Measurements from ENCODE around the gene MRPS6. TPM values are rescaled to one million over a fixed set of nuclear protein-coding genes. Genes with fewer than 3 reads are reported as not detected.

MRPS6 gene
- total and polyA plus RNA-seq, 2 of the 4 experiments (the other 2 are of a cell fraction) = 7.5 to 35.1 TPM

DNA sequence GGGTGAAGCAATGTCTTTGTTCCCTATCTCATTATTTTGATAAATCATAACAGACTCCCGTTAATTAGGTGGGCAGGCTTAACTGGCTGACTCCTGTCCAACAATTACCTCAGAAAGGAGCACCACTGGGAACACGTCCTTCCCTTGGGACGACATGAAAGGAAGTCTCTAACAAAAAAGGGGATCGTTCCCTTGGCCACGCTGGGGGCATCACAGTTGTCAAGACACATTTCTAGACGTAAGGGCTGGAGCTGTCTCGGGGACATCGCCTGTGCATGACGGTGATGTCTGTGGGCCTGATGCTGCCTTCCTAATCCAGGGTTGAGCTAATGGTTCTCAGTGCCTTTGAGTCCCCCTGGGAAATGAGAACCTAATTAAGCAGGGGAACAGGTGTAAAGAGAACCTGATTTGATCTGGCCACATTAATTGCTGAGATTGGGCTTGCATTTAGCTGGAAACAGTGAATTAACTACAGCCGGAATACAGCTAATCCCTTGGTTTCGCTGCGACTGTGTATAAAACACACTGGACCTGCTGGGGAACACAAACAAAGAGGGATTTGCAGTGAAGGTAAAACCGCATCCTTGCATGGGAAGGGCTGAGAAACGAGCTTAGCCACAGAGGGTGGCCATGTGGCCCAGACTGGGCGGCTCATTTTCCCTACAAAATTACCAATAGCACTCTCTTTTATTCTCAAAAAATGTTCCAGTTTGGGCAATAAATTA is 111.8 kb downstream of the MRPS6 start:
- H4K8ac ChIP-seq (ENCODE audit: low read depth in 2 of 2, low read length in 2 of 2) = no peak overlapping the region
- H3K36me3 ChIP-seq (ENCODE audit: control insufficient read depth, insufficient read depth, low read length) = no peaks in the 10 kb centered on the region
- peaks cover 11% of the 10 kb centered on the region; the same call in 1 of the 2 replicates for H3K27me3 ChIP-seq (ENCODE audit: control insufficient read depth, insufficient read depth, low read length)
- no peak overlapping the region for H3K23ac ChIP-seq (ENCODE audit: low read depth, low read length)
- ATAC-seq (ENCODE audit: low read depth) (no peak), DNase-seq (no peak)
- no peaks in the 10 kb centered on the region for H4K20me1 ChIP-seq (ENCODE audit: insufficient read depth, low read length)
- no peak overlapping the region for H3K9ac ChIP-seq (ENCODE audit: low read depth, low read length)
- H4K91ac ChIP-seq (ENCODE audit: insufficient read depth, low read depth, low read length) = no peak overlapping the region
- H3K4me2 ChIP-seq (ENCODE audit: low read depth, low read length) = no peak overlapping the region
- H2BK20ac ChIP-seq (ENCODE audit: low read depth, low read length) = no peak overlapping the region
- no peak overlapping the region for H2AK5ac ChIP-seq (ENCODE audit: low read depth, low read length)
- TF ChIP-seq RFX5 (IDR thresholded peaks at IDR 0.05; ENCODE audit: low read depth, low read length) = no peak
- no peak for TF ChIP-seq NFE2L2 (IDR thresholded peaks at IDR 0.05; ENCODE audit: low read depth, low read length)
- TF ChIP-seq SMC3 (IDR thresholded peaks at IDR 0.05; ENCODE audit: low read depth, low read length) = no peak
- TF ChIP-seq MXI1 (IDR thresholded peaks at IDR 0.05; ENCODE audit: borderline replicate concordance, low read depth, low read length) = no peak
- no peak for TF ChIP-seq BHLHE40 (IDR thresholded peaks at IDR 0.05; ENCODE audit: low read depth, low read length)
- TF ChIP-seq CEBPB (IDR thresholded peaks at IDR 0.05; ENCODE audit: low read depth, low read length) = no peak
- TF ChIP-seq, protein P1, sequence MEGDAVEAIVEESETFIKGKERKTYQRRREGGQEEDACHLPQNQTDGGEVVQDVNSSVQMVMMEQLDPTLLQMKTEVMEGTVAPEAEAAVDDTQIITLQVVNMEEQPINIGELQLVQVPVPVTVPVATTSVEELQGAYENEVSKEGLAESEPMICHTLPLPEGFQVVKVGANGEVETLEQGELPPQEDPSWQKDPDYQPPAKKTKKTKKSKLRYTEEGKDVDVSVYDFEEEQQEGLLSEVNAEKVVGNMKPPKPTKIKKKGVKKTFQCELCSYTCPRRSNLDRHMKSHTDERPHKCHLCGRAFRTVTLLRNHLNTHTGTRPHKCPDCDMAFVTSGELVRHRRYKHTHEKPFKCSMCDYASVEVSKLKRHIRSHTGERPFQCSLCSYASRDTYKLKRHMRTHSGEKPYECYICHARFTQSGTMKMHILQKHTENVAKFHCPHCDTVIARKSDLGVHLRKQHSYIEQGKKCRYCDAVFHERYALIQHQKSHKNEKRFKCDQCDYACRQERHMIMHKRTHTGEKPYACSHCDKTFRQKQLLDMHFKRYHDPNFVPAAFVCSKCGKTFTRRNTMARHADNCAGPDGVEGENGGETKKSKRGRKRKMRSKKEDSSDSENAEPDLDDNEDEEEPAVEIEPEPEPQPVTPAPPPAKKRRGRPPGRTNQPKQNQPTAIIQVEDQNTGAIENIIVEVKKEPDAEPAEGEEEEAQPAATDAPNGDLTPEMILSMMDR (conservative IDR thresholded peaks at IDR 0.05; ENCODE audit: low read depth, low read length) = no peak
- TF ChIP-seq, protein P2, sequence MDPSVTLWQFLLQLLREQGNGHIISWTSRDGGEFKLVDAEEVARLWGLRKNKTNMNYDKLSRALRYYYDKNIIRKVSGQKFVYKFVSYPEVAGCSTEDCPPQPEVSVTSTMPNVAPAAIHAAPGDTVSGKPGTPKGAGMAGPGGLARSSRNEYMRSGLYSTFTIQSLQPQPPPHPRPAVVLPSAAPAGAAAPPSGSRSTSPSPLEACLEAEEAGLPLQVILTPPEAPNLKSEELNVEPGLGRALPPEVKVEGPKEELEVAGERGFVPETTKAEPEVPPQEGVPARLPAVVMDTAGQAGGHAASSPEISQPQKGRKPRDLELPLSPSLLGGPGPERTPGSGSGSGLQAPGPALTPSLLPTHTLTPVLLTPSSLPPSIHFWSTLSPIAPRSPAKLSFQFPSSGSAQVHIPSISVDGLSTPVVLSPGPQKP (IDR thresholded peaks at IDR 0.05; ENCODE audit: borderline replicate concordance, low read depth, low read length) = no peak
- TF ChIP-seq POLR2A (IDR thresholded peaks at IDR 0.05; ENCODE audit: low read depth, low read length) = no peak
- no peak for TF ChIP-seq MAZ (IDR thresholded peaks at IDR 0.05; ENCODE audit: borderline replicate concordance, low read depth, low read length)
- WGBS, 2 experiments (ENCODE audit: extremely low coverage in 2 of 2, insufficient read length in 1 of 2) = 81% methylated on average over 10 of the region's 15 CpGs; no CpG with 5 or more reads in 1 of the 2 experiments
- no peaks in the 10 kb centered on the region for H3K79me1 ChIP-seq (ENCODE audit: low read depth in 1 of 2, low read length in 2 of 2)
- ChIA-PET POLR2A (ENCODE audit: unreplicated experiment) (no interaction called here), CTCF (interaction anchor here (1.4 kb wide), 1 partner anchor 17 kb away, joined by 4 read pairs; no protein-coding TSS in a partner anchor)
- H3K9me1 ChIP-seq (ENCODE audit: insufficient read depth, low read length) = no peaks in the 10 kb centered on the region
- H2BK15ac ChIP-seq (ENCODE audit: low read depth, low read length) = no peak overlapping the region
- H2AFZ ChIP-seq (replicated peaks; ENCODE audit: low read length, poor library complexity) = no peak overlapping the region
- no peak overlapping the region for H3K4ac ChIP-seq (ENCODE audit: low read depth, low read length)
- no TSS peak for BruUV-seq (replicated peaks)
- intact Hi-C loops (cut with micrococcal nuclease) (no loop called here), in situ Hi-C loops (cut with MboI; ENCODE audit: low sequenced_read_pairs) (no loop called here), dilution Hi-C loops (cut with HindIII; ENCODE audit: low sequenced_read_pairs, unreplicated experiment) (no loop called here)
- H2BK5ac ChIP-seq (ENCODE audit: low read depth, low read length, poor library complexity, severe bottlenecking) = no peak overlapping the region
- H3K4me3 ChIP-seq (ENCODE audit: insufficient read depth, low read depth, low read length) = no peak overlapping the region
- no peak overlapping the region for H2AK9ac ChIP-seq (replicated peaks; ENCODE audit: low read depth, low read length, poor library complexity)
- H3K9me3 ChIP-seq (ENCODE audit: control insufficient read depth, insufficient read depth, low read length) = no peaks in the 10 kb centered on the region
- H3K56ac ChIP-seq (ENCODE audit: extremely low read depth, insufficient read depth, low read length) = no peak overlapping the region
- H3K27ac ChIP-seq (ENCODE audit: insufficient read depth, low read length) = no peak overlapping the region
- no peaks in the 10 kb centered on the region for H3K4me1 ChIP-seq (ENCODE audit: control insufficient read depth, insufficient read depth, low read length)
- H4K5ac ChIP-seq (ENCODE audit: low read depth, low read length) = no peak overlapping the region
- no peak overlapping the region for H3K14ac ChIP-seq (replicated peaks; ENCODE audit: low read depth, low read length)
- no peak overlapping the region for H2BK120ac ChIP-seq (ENCODE audit: low read depth, low read length)
- no peak overlapping the region for H3K18ac ChIP-seq (ENCODE audit: low read depth, low read length)
